GM10847 (cell line): ENCODE data around the gene ADCY2.

Source experiments
- POLR2A ChIP-seq: IDR thresholded peaks from 2 replicates; pipeline ENCODE4 v1.6.1; 2011; ENCODE audit not compliant: insufficient read length; ENCODE audit errors: extremely low read depth

Gene ADCY2

DNA sequence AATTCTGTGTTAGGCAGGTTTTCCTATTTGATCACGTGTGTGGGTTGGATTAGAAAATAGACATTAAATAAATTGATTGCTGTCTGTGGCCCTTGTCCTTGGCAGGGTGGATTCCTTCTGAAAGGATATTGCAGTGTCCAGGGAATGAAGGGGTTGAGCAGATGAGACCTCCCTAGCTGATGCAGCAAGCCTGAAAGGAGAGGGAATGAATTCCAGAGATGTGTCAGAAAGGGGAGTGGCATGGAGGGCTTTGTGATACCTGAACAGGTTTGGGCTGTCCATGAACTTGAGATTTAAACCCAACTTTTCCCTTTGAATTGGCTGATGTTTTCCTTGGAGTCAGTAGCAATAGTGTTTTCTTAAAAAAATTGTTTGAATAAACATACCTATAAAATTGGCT, 66.8 kb downstream of the ADCY2 start:
- TF ChIP-seq POLR2A: no peak

DNA sequence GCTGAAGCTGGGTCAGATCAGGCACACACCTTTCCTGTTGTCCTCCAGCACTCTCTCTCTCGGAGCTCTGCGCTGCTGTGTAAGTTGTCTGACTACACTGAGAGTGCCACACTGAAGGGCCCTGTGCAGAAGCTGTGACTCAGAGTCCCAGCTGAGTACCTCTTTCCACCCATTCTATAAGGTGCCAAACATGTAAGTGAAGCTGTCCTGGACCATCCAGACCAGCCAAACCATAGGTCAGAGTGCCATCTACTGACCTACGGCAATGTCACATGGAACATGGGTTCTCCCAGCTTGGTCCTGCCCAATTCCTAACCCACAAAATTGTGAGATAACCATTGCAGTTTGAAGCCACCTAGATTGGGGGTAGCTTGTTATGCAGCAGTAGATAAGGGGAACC, 68.2 kb downstream of the ADCY2 start:
- no peak for TF ChIP-seq POLR2A

DNA sequence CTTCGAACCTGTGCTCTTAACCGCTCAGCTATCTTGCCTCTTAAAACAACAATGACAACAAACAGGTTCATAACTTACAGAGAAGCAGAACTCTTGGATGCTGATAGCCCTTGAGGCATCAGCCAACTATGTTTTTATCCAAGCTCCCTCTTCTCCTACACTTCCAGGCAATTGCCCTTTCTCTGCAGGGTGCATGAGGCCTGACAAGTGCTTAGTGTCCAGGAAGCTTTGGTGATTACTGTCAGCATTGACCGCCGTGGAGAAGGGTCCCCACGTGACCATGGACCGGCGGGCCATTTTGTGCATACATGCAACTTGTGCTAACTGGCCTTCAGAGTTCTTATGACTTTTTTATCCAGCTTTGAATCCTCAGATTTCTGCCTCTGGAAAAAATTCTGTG, 71.2 kb downstream of the ADCY2 start:
- TF ChIP-seq POLR2A: no peak

DNA sequence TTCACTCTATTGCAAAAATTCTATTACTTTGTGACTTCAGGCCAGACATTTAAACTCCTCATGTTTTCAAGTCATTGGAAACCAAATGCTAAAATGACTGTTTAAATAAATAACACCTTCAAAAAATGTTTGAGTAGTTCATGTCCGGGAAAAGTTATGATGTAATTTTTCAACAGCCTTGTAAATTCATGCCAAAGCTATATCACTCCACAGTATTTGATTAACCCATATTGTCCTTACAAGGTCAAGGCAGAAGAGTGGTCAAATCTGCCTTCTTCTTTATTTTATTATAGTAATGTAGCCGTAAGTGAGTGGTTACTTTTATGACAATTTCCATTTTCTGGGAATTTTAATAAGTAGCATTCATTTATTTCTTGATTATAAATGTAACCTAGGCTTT, 72.8 kb downstream of the ADCY2 start:
- no peak for TF ChIP-seq POLR2A

DNA sequence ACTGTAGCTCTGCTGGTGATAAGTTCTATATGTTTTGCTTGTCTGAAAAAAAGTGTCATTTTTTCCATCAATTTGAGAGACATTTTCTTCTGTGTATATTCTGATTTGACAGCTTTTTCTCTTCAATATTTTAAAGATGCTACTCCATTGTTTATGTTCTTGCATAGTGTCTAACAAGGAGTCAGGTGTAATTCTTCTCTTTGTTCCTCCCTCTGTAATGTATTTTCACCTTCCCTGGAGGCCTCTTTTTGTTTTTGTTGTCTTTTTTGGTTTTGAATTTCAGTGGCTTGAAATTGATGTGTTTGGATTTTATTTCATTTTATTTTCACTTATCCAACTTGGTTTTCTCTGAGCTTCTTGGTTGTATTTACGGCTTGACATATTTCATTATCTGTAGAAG, 75.8 kb downstream of the ADCY2 start:
- TF ChIP-seq POLR2A: no peak

DNA sequence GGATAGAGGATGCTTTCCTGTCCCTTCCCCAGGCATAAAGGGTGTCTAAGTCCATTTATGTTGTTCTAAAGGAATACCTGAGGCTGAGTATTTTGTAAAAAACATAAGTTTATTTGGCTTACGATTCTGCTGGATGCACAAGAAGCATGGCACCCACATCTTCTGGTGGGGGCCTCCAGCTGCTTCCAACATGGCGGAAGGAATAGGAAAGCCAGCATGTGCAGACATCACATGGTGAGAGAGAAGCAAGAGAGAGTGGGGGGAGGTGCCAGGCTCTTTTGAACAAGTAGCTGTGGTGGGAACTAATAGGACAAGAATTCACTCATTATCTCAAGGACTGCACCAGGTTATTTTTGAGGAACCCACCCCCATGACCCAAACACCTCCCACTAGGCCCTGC, 77.2 kb downstream of the ADCY2 start:
- no peak for TF ChIP-seq POLR2A

DNA sequence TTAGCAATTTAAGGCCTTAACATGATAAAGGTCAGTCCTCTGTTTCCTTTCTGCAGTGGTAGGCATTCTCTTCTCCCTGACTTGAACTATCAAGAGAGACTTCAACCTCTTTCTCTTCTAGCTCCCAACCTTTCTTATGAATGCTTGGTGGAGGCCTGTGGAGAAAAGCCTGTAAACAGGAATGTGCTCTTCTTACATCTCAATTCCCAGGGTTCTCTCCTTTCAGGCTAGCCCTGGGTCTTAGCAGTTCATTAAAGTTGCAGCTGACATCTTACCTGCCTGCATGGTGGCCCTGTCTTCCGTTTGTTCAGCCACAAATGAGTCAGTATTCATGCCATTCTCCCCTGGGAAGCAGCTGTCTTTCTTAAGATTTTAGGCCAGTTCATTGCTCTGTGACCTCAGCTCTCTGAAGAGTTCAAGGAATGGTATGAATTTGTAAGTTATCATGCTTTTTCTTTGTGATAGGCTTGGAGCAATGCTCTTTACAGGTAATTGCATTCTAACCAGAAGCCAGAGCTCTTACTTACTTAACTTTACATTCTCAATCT, 77.8 kb downstream of the ADCY2 start:
- TF ChIP-seq POLR2A: no peak

DNA sequence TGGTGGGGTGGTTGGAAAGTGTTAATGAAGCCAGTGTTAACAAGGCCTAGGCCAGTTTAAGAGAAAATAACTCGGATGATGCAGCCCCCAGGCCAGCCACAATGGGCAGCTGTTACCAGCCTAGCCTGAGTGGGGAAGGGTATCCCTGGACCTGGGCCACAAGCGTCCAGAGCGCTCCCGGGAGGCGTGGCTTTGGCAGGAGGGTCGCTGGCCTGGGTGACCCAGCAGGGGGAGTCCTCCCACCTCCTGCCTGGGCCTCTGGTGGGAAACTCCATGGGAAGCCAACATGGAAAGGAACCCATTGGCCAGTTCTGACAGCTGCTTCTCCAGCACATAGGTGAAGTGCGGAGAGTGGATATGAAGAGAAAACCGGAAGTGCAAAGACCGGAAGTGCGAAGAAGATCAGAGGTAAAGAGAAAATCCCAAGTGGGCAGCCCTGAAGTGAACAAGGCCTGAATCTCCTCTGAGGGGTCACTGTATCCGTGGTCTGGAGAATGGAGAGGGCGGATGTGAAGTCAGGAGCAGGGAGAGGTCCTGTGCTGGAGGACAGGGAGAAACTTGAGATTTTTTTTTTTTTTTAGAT, 79.0 kb downstream of the ADCY2 start:
- TF ChIP-seq POLR2A: no peak

DNA sequence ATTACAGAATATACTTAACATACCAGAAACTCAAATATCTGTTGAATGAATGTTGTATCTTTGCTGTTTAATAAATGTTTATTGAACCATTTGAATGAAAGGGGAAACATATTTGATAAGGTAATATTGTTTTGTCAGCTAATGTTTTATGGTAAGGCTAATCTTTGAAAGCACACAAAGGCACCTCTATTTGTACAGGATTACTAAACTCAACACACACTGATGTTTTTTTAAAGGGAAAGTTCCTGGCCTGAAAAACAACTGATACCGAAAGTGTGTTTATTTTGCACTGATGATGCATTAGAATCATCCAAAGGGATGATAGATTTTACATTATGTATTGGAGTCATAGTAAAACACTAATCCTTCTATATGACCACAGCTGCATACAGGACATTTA, 82.5 kb downstream of the ADCY2 start:
- TF ChIP-seq POLR2A: no peak

DNA sequence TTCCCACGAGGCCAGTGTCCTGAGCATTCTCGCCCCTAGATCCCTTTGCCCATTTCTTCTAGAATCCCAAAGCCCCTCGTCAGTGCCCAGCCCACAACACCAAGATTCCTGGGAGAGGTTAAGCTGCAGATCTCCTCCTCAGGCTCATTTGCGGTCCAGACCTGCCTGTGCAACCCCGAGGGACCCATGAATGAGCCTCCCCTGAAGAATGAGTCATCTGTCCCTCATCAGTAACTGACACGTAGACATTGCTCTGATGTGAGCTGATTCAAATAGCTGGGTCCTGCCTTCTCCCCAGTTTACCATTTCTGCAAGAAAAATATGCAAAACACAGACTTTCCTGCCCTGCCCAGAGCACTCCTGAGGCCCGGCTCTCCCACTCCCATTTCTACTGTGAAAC, 92.8 kb downstream of the ADCY2 start:
- TF ChIP-seq POLR2A: no peak

DNA sequence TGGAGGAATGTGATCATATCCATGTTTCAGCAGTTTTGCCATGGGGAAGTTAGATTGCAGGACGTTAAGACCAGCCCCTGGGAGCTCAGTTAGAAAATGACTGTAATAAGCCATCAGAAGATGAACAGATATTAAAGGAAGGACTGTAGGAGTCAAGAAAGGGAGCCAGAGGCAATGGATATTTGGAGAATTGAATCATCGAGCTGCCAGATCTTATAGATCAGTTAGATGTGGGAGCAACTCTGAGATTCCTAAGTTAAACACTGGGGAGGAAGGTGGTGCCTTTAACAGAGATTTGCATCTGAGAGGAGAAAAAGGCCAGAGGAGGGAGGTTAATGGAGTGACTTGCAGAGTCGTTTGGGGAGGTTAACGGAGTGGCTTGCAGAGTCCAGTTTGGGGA, 96.4 kb downstream of the ADCY2 start:
- no peak for TF ChIP-seq POLR2A

DNA sequence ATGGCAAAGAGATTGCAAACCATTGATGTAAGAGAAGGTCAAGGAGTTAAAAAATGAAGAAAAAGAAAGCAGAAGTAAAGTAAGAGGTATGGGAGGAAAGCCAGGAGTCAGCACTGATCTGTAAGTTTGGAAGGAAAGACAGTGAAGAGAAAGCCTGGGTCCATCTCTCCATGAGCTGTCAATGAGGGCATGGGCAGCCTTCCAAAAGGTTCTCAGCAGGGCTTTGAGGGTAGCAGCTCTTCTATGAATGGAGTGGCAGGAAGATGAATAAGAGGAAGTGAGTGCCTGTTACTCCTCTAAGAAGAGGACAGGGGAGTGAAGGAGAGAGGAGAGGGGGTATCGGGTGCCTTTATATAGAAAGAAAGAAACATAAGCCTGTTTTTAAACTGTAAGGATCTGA, 97.1 kb downstream of the ADCY2 start:
- TF ChIP-seq POLR2A: no peak

DNA sequence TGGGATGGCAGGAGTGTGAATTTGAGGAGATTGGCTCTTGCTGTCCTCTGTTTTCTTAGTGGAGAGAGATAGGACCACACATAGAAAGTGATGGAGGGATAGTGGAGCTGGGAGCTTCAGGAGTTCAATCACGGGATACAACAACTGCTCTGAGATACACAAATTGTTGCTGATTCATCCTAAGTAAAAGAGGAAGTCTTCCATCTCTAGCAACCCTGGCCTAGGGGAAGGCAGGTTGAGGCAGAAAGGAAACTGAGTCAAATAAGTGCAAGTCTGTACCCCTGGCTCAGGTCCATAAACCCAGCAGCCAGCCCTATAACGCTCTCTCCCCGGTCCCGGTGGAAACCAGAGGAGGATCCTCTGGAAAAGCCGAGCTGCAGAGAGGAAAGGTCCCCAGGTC, 97.7 kb downstream of the ADCY2 start:
- no peak for TF ChIP-seq POLR2A

DNA sequence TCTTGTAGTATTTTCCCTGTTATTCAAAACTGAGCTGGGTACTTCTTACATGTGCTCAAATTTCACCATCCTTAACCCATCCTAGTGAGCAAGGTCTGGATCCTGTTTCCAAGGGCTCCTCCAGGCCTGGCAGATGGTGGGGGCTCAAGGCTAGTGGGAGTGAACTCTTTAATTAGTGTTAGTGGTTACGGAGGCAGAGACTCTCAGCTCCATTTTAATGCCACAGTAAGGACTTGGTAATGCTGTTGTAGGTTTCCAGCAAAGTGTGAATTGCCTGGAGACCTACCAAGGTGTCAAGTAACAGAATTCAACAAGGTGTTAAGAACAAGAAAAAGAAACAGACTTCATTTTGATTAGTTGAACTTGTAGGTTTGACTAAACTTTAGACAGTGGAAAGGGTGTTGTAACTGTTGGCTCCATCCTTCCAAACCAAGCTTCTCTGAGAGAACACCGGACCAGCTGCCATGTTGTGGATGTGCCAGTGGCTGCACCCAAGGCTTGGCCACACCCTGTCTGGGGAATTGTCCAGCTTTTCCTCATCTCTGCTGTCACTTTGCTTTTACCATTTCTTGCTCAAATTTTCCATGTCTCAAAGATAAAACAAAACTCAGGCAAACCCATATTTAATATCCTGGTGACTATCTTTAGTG, 98.7 kb downstream of the ADCY2 start:
- TF ChIP-seq POLR2A: no peak

DNA sequence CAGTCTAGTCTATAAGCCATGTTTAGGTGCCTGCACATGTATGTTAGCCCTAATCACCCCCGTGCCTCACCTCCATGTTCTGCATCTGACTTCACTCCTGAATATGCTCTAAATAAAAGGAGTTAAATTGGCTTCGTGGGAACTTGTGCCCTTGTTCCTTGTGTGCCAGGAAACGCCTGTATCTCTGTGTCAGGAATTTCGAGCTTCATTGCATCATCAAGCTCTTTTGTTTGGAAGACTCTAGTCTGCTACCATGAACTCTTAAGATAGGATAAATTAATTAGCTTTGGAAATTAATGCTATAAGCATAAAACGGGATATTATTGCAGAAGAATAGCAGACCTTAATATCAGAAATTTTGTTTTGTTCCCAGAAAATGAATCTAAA, 99.2 kb downstream of the ADCY2 start:
- no peak for TF ChIP-seq POLR2A

DNA sequence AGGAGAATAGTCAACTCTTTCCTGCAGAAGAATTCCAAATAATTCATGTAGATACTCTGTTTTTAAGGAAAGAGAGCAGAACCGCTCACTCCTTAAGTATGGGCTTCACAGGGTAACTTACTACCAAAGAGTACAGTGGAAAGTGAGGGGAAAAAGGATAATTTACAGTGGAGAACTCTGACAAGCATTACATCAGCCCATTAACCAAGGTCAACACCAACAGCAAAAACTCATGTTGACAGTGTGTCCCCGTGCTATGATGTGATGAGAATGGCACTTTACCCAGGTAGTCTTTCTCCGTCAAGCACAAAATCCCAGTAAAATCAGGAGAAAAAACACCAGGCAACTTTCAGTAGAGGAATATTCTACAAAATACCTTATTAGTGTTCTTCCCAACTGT, 104.3 kb downstream of the ADCY2 start:
- no peak for TF ChIP-seq POLR2A

DNA sequence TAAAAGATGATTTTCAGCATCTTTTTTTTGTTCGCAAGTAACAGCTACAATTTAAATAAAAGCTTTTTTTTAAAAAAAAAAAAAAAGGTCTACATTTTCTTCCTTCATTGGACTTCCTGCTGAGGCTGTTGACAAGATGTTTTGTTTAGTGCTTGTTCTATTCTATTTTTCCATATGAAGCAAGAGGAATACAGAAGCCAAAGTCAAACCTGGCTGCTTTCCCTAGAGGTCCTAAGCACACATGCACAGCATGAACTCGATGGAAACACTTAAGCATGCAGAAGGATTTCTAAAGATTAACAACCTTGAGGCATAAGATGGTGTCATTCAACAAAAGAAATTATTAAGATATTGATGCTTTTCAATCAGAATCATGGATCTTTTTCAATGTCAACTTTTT, 105.1 kb downstream of the ADCY2 start:
- TF ChIP-seq POLR2A: no peak

DNA sequence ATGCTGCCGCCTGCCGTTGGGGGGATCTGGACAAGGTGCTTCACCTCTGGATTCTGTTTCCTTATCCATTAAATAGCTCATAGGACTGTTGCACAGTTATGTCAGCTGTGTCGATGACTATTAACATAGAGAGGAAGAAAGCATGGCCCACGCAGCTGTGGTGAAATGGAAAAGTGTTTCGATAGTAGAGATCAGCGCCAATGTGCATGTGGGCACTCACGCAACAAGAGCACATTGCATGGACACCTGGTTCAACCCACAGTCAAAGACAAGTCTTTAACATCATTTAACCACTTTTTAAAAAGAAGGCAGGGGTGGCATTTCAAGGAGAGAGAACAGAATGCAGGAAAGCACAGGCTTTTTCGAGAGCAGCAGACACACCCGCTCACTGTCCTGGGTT, 107.6 kb downstream of the ADCY2 start:
- TF ChIP-seq POLR2A: no peak
